Gastroesophageal sphincter (tissue), 4 donors: Measurements from ENCODE around the gene NRG2. TPM values are rescaled to one million over a fixed set of nuclear protein-coding genes. Genes with fewer than 3 reads are reported as not detected.

Experiments used
- ATAC-seq: fragments of 150-250 bp; one replicate; pipeline ENCODE4 v1.9.1; 2016; ENCODE audit warnings: mild to moderate bottlenecking, moderate library complexity
- H3K27ac ChIP-seq, 4 donors: fragments of 200-600 bp; sonication (generic) in 3 of 4; 1 replicate in 3 of 4; 2 replicates in 1 of 4; pipeline ENCODE4 v1.5.1; 2016 to 2019
- H3K27me3 ChIP-seq: fragments of 200-600 bp; sonication (generic); one replicate; pipeline ENCODE4 v1.5.1; 2019
- H3K36me3 ChIP-seq, 2 donors: fragments of 200-600 bp; sonication (generic); one replicate each; pipeline ENCODE4 v1.5.1; 2019; ENCODE audit warnings: control low read depth in 1 of 2
- H3K4me1 ChIP-seq, 3 donors: fragments of 200-600 bp; sonication (generic); 1 replicate in 2 of 3; 2 replicates in 1 of 3; pipeline ENCODE4 v1.5.1; 2016 to 2019; ENCODE audit warnings: control low read depth in 2 of 3
- H3K4me3 ChIP-seq, 2 donors: fragments of 200-600 bp; sonication (generic); one replicate each; pipeline ENCODE4 v1.5.1; 2019; ENCODE audit warnings: mild to moderate bottlenecking in 1 of 2, moderate library complexity in 1 of 2
- H3K9me3 ChIP-seq, 3 donors: fragments of 200-600 bp; sonication (generic); one replicate each; pipeline ENCODE4 v1.5.1; 2017 to 2019; ENCODE audit warnings: control low read depth in 2 of 3
- CTCF ChIP-seq, 4 experiments: fragments of 200-600 bp in 2 of 4; fragments of 450-650 bp in 2 of 4; sonication (generic) in 1 of 4; IDR thresholded peaks; one replicate each; pipeline ENCODE4 v1.5.1; 2017 to 2019; ENCODE audit warnings: antibody characterized with exemption in 4 of 4, mild to moderate bottlenecking in 2 of 4, moderate library complexity in 2 of 4
- EP300 ChIP-seq: sonication (generic); formaldehyde crosslinking; IDR thresholded peaks from one replicate; pipeline ENCODE4 v1.6.1; 2017; ENCODE audit warnings: antibody characterized with exemption, mild to moderate bottlenecking
- POLR2A ChIP-seq, 2 donors: fragments of 450-650 bp; IDR thresholded peaks; one replicate each; pipeline ENCODE4 v1.6.1; 2017; ENCODE audit warnings: antibody characterized with exemption in 2 of 2, mild to moderate bottlenecking in 2 of 2, moderate library complexity in 1 of 2
- POLR2AphosphoS5 ChIP-seq: sonication (generic); formaldehyde crosslinking; IDR thresholded peaks from one replicate; pipeline ENCODE4 v1.6.1; 2017; ENCODE audit warnings: antibody characterized with exemption
- WGBS, 2 donors: methylation state at CpG; one replicate each; pipeline ENCODE4 v1.1.5; 2018; ENCODE audit warnings: low coverage in 1 of 2; 5-methylcytosine and 5-hydroxymethylcytosine counted together
- total RNA-seq, 4 donors: library from RNA; depleted of rRNA; stranded (reverse); fragments of >200 nt; gene quantifications; one replicate each; pipeline ENCODE4 v1.1.0, GENCODE V29; 2016

The NRG2 gene
- total RNA-seq, 4 donors from 2014 or later, result 3.2 to 7.6 (median 5.1) TPM

GRCh38 chr5:139895647-139896046, 147.5 kb downstream of the NRG2 start:
- 60% methylated on average over 1 of the region's 2 CpGs; no CpG with 5 or more reads in 1 of the 2 donors for WGBS, 2 donors
- TF ChIP-seq POLR2AphosphoS5 (no peak), POLR2A (IDR thresholded peaks at IDR 0.05) (no peak), EP300 (no peak), CTCF (IDR thresholded peaks at IDR 0.05) (no peak)
- H3K4me3 ChIP-seq, result no peak overlapping the region
- ATAC-seq, result no peak
- peaks cover 0 to 21% (median 4%) of the 10 kb centered on the region in 3 donors for H3K4me1 ChIP-seq
- no peaks in the 10 kb centered on the region for H3K36me3 ChIP-seq
- H3K9me3 ChIP-seq, result no peaks in the 10 kb centered on the region
- no peak overlapping the region for H3K27ac ChIP-seq
- H3K27me3 ChIP-seq, result no peaks in the 10 kb centered on the region

- Histone ChIP-seq H3K27me3 (no peaks in the 10 kb centered on the region), H3K27ac (no peak overlapping the region), H3K4me1 (peaks cover 0 to 21% (median 4%) of the 10 kb centered on the region in 3 donors), H3K36me3 (no peaks in the 10 kb centered on the region), H3K9me3 (no peaks in the 10 kb centered on the region), H3K4me3 (no peak overlapping the region)
- ATAC-seq, result no peak
- WGBS, 2 donors, result no CpG with 5 or more reads among the region's 5 CpGs
- TF ChIP-seq POLR2A (IDR thresholded peaks at IDR 0.05), result no peak
- no peak for TF ChIP-seq EP300
- no peak for TF ChIP-seq POLR2AphosphoS5
- TF ChIP-seq CTCF (IDR thresholded peaks at IDR 0.05), result no peak
Observed at GRCh38 chr5:139895046-139895445, 148.1 kb downstream of the NRG2 start.

- H3K27me3 ChIP-seq, result no peaks in the 10 kb centered on the region
- H3K36me3 ChIP-seq, result no peaks in the 10 kb centered on the region
- ATAC-seq, result no peak
- WGBS, 2 donors, result 80% methylated on average over 1 of the region's 9 CpGs; no CpG with 5 or more reads in 1 of the 2 donors
- no peak overlapping the region for H3K4me3 ChIP-seq
- H3K27ac ChIP-seq, result no peak overlapping the region
- H3K4me1 ChIP-seq, result peaks cover 0 to 21% (median 4%) of the 10 kb centered on the region in 3 donors
- no peaks in the 10 kb centered on the region for H3K9me3 ChIP-seq
- TF ChIP-seq EP300, result no peak
- TF ChIP-seq CTCF (IDR thresholded peaks at IDR 0.05), result no peak
- TF ChIP-seq POLR2AphosphoS5, result no peak
- TF ChIP-seq POLR2A (IDR thresholded peaks at IDR 0.05), result no peak
Observed at GRCh38 chr5:139893873-139894272, 149.2 kb downstream of the NRG2 start.

GRCh38 chr5:139889410-139889809, 153.7 kb downstream of the NRG2 start:
- Histone ChIP-seq H3K27ac (no peak overlapping the region), H3K4me3 (no peak overlapping the region), H3K4me1 (peaks cover 0 to 4% (median 0%) of the 10 kb centered on the region in 3 donors), H3K9me3 (no peaks in the 10 kb centered on the region), H3K36me3 (peaks cover 0 to 20% of the 10 kb centered on the region in 2 donors), H3K27me3 (no peaks in the 10 kb centered on the region)
- TF ChIP-seq CTCF (IDR thresholded peaks at IDR 0.05) (no peak), POLR2AphosphoS5 (no peak), POLR2A (IDR thresholded peaks at IDR 0.05) (no peak)
- WGBS, 2 donors, result 90 to 95% methylated on average over 2 of the region's 2 CpGs
- ATAC-seq, result no peak

GRCh38 chr5:139888370-139888769, 154.7 kb downstream of the NRG2 start:
- Histone ChIP-seq H3K4me3 (no peak overlapping the region), H3K4me1 (peaks cover 0 to 14% (median 0%) of the 10 kb centered on the region in 3 donors), H3K27ac (no peak overlapping the region), H3K36me3 (peaks cover 0 to 20% of the 10 kb centered on the region in 2 donors), H3K27me3 (no peaks in the 10 kb centered on the region), H3K9me3 (no peaks in the 10 kb centered on the region)
- no peak for ATAC-seq
- TF ChIP-seq EP300 (no peak), POLR2AphosphoS5 (no peak), POLR2A (IDR thresholded peaks at IDR 0.05) (no peak), CTCF (IDR thresholded peaks at IDR 0.05) (no peak)
- 44 to 67% methylated on average over 1 to 3 of the region's 4 CpGs for WGBS, 2 donors
